Uterus (tissue), 4 donors: ENCODE data around the gene CCDC85A. TPM values are rescaled to one million over a fixed set of nuclear protein-coding genes. Genes with fewer than 3 reads are reported as not detected.

Experiments
- DNase-seq, 2 donors: peaks; one replicate each; pipeline ENCODE4 v3.0.0-alpha.2; 2019 to 2020
- H3K27ac ChIP-seq, 2 donors: fragments of 200-600 bp; sonication (generic); 1 replicate in 1 of 2; 2 replicates in 1 of 2; pipeline ENCODE4 v1.5.1; 2016 to 2018
- H3K27me3 ChIP-seq, 2 donors: fragments of 200-600 bp; sonication (generic); one replicate each; pipeline ENCODE4 v1.5.1; 2018 to 2019; ENCODE audit warnings: control low read depth in 1 of 2
- H3K36me3 ChIP-seq, 2 donors: fragments of 200-600 bp; sonication (generic); one replicate each; pipeline ENCODE4 v1.5.1; 2019; ENCODE audit warnings: control low read depth in 1 of 2
- H3K4me1 ChIP-seq, 2 donors: fragments of 200-600 bp; sonication (generic); one replicate each; pipeline ENCODE4 v1.5.1; 2018 to 2019; ENCODE audit warnings: control low read depth in 1 of 2
- H3K4me3 ChIP-seq, 2 donors: fragments of 200-600 bp; sonication (generic); 1 replicate in 1 of 2; 2 replicates in 1 of 2; pipeline ENCODE4 v1.5.1; 2018 to 2019; ENCODE audit warnings: mild to moderate bottlenecking in 1 of 2
- H3K9me3 ChIP-seq, 2 donors: fragments of 200-600 bp; sonication (generic); one replicate each; pipeline ENCODE4 v1.5.1; 2019; ENCODE audit warnings: control low read depth in 1 of 2
- CTCF ChIP-seq, 4 experiments: fragments of 200-600 bp in 2 of 4; fragments of 450-650 bp in 2 of 4; sonication (generic) in 2 of 4; IDR thresholded peaks; one replicate each; pipeline ENCODE4 v1.5.1; 2016 to 2019; ENCODE audit warnings: antibody characterized with exemption in 4 of 4, mild to moderate bottlenecking in 2 of 4, moderate library complexity in 1 of 4
- POLR2A ChIP-seq, 2 donors: fragments of 450-650 bp; IDR thresholded peaks; one replicate each; pipeline ENCODE4 v1.6.1; 2016; ENCODE audit warnings: antibody characterized with exemption in 2 of 2, mild to moderate bottlenecking in 1 of 2, moderate library complexity in 1 of 2
- intact Hi-C: fragments of 100-400 bp; cut with DNase I; formaldehyde crosslinking; loops from one replicate; pipeline ENCODE4 v1.15.1; 2023; ENCODE audit warnings: low total_unique reads
- small RNA-seq: library from RNA; depleted of rRNA; stranded (forward); fragments of <200 nt; gene quantifications from one replicate; pipeline ENCODE3, GENCODE V24; 2016
- total RNA-seq, 4 donors: library from RNA; depleted of rRNA in 3 of 4; stranded (reverse); fragments of >200 nt in 3 of 4; gene quantifications; one replicate each; pipeline versions ENCODE4 v1.1.0 to v1.2.4, GENCODE V29; 2014 to 2023
- donor health status: DM: yes; HTN: yes; CAD: no.

Gene CCDC85A
- total RNA-seq, 4 donors from 2014 or later: 4.7 to 23.2 (median 16.8) TPM

- TF ChIP-seq CTCF (IDR thresholded peaks at IDR 0.05): no peak
- no peak for TF ChIP-seq POLR2A (IDR thresholded peaks at IDR 0.05)
- intact Hi-C loops: no loop called here
- Histone ChIP-seq H3K9me3 (no peaks in the 10 kb centered on the region), H3K27ac (no peak overlapping the region), H3K27me3 (no peaks in the 10 kb centered on the region), H3K4me3 (no peak overlapping the region), H3K36me3 (no peaks in the 10 kb centered on the region), H3K4me1 (no peaks in the 10 kb centered on the region)
- no peak for DNase-seq
Measured at GRCh38 chr2:56386657-56387056, 202.9 kb downstream of the CCDC85A start.

- H3K27me3 ChIP-seq: no peaks in the 10 kb centered on the region
- H3K36me3 ChIP-seq: no peaks in the 10 kb centered on the region
- no peak for TF ChIP-seq POLR2A (IDR thresholded peaks at IDR 0.05)
- TF ChIP-seq CTCF (IDR thresholded peaks at IDR 0.05): no peak
- DNase-seq: no peak
- H3K9me3 ChIP-seq: no peaks in the 10 kb centered on the region
- no peak overlapping the region for H3K27ac ChIP-seq
- no peak overlapping the region for H3K4me3 ChIP-seq
- intact Hi-C loops: no loop called here
- H3K4me1 ChIP-seq: no peaks in the 10 kb centered on the region
Measured at GRCh38 chr2:56390644-56391043, 206.9 kb downstream of the CCDC85A start.

GRCh38 chr2:56410140-56410539 is 226.3 kb downstream of the CCDC85A start:
- Histone ChIP-seq H3K9me3 (no peaks in the 10 kb centered on the region), H3K27ac (no peak overlapping the region), H3K36me3 (no peaks in the 10 kb centered on the region), H3K4me3 (no peak overlapping the region), H3K27me3 (no peaks in the 10 kb centered on the region), H3K4me1 (no peaks in the 10 kb centered on the region)
- TF ChIP-seq CTCF (IDR thresholded peaks at IDR 0.05) (no peak), POLR2A (IDR thresholded peaks at IDR 0.05) (no peak)
- intact Hi-C loops: no loop called here
- DNase-seq: no peak

GRCh38 chr2:56416500-56417176 is 232.8 kb downstream of the CCDC85A start:
- Histone ChIP-seq H3K27me3 (no peaks in the 10 kb centered on the region), H3K4me1 (no peaks in the 10 kb centered on the region), H3K36me3 (no peaks in the 10 kb centered on the region), H3K27ac (no peak overlapping the region), H3K4me3 (no peak overlapping the region), H3K9me3 (no peaks in the 10 kb centered on the region)
- no peak for DNase-seq
- TF ChIP-seq CTCF (IDR thresholded peaks at IDR 0.05) (no peak), POLR2A (IDR thresholded peaks at IDR 0.05) (no peak)
- intact Hi-C loops: no loop called here

Small RNAs within 50 kb of the gene (small RNA-seq; reads per million reads assigned to genes)
- gene RNA5SP93: not detected
